HEK293T (cell line): ENCODE results near the gene METTL25B.
"Not testable (repeated sequence)": the region's sequence is repeated elsewhere in the genome, so short reads cannot be mapped to it uniquely, and the experiment has no call there.

Experiments
- CTCF ChIA-PET: fragments of 350-600 bp; formaldehyde crosslinking; extraction: SDS; loops from one replicate; lab custom pipeline; 2021; ENCODE audit warnings: antibody characterized with exemption, inconsistent platforms; lab: Yijun Ruan, JAX
- POLR2A ChIA-PET: fragments of 350-600 bp; formaldehyde crosslinking; extraction: SDS; loops from one replicate; lab custom pipeline; 2020; ENCODE audit warnings: antibody characterized with exemption, inconsistent platforms; lab: Yijun Ruan, JAX
- DNase-seq: peaks from one replicate; pipeline ENCODE4 v3.0.0; 2012; ENCODE audit warnings: mixed read lengths; ENCODE audit errors: extremely low spot score
- ARNT ChIP-seq: fragments of 450-650 bp; IDR thresholded peaks from 2 replicates; pipeline ENCODE4 v1.6.1; 2017; ENCODE audit warnings: mild to moderate bottlenecking
- BHLHE40 ChIP-seq: fragments of 450-650 bp; IDR thresholded peaks from 2 replicates; pipeline ENCODE4 v1.6.1; 2016; ENCODE audit warnings: mild to moderate bottlenecking, moderate library complexity, borderline replicate concordance
- CTBP1 ChIP-seq: fragments of 450-650 bp; IDR thresholded peaks from 2 replicates; pipeline ENCODE4 v1.6.1; 2016; ENCODE audit warnings: borderline replicate concordance
- ELF4 ChIP-seq: fragments of 450-650 bp; IDR thresholded peaks from 2 replicates; pipeline ENCODE4 v1.6.1; 2017; ENCODE audit warnings: antibody characterized with exemption
- FOXA1 ChIP-seq: fragments of 450-650 bp; IDR thresholded peaks from 2 replicates; pipeline ENCODE4 v1.6.1; 2016; ENCODE audit warnings: mild to moderate bottlenecking
- FOXK2 ChIP-seq: fragments of 450-650 bp; IDR thresholded peaks from 2 replicates; pipeline ENCODE4 v1.6.1; 2016; ENCODE audit warnings: mild to moderate bottlenecking
- FOXM1 ChIP-seq: fragments of 450-650 bp; IDR thresholded peaks from 2 replicates; pipeline ENCODE4 v1.6.1; 2017; ENCODE audit warnings: mild to moderate bottlenecking, borderline replicate concordance
- HDGF ChIP-seq: fragments of 450-650 bp; IDR thresholded peaks from 2 replicates; pipeline ENCODE4 v1.6.1; 2017; ENCODE audit warnings: antibody characterized with exemption, borderline replicate concordance
- L3MBTL2 ChIP-seq: fragments of 450-650 bp; conservative IDR thresholded peaks from 2 replicates; pipeline ENCODE4 v1.6.1; 2016; ENCODE audit warnings: mild to moderate bottlenecking
- LEF1 ChIP-seq: fragments of 450-650 bp; IDR thresholded peaks from 2 replicates; pipeline ENCODE4 v1.6.1; 2017; ENCODE audit warnings: mild to moderate bottlenecking, borderline replicate concordance
- NFRKB ChIP-seq: fragments of 450-650 bp; IDR thresholded peaks from 2 replicates; pipeline ENCODE4 v1.6.1; 2016; ENCODE audit warnings: mild to moderate bottlenecking, moderate library complexity
- PKNOX1 ChIP-seq: fragments of 450-650 bp; IDR thresholded peaks from 2 replicates; pipeline ENCODE4 v1.6.1; 2016
- SP1 ChIP-seq: fragments of 450-650 bp; IDR thresholded peaks from 2 replicates; pipeline ENCODE4 v1.6.1; 2017
- SUZ12 ChIP-seq: fragments of 450-650 bp; IDR thresholded peaks from 2 replicates; pipeline ENCODE4 v1.6.1; 2016; ENCODE audit warnings: mild to moderate bottlenecking
- TARDBP ChIP-seq: fragments of 450-650 bp; IDR thresholded peaks from 2 replicates; pipeline ENCODE4 v1.6.1; 2016
- ZNF384 ChIP-seq: fragments of 450-650 bp; IDR thresholded peaks from 2 replicates; pipeline ENCODE4 v1.6.1; 2016

METTL25B gene

GRCh38 chr1:156755527-156755950 is 27.3 kb downstream of the METTL25B start:
- TF ChIP-seq LEF1 (no peak), ELF4 (no peak), NFRKB (no peak), FOXK2 (no peak), ZNF384 (no peak), TARDBP (no peak), SP1 (no peak), ARNT (no peak), L3MBTL2 (no peak), SUZ12 (no peak), BHLHE40 (no peak), HDGF (no peak), FOXA1 (no peak), FOXM1 (no peak), PKNOX1 (no peak), CTBP1 (no peak)
- DNase-seq = no peak
- CTCF ChIA-PET = no interaction called here
- POLR2A ChIA-PET = no interaction called here

- POLR2A ChIA-PET = interaction anchor here (0.8 to 3.0 kb wide), 3 partner anchors 10 to 30 kb away, joined by 3 to 11 read pairs (median 6); partner anchors contain the start of genes MRPL24 and PRCC
- CTCF ChIA-PET = interaction anchor here (0.6 to 1.5 kb wide), 3 partner anchors 15 to 66 kb away, joined by 3 to 4 read pairs (median 3); no protein-coding TSS in a partner anchor
- TF ChIP-seq FOXK2 = no peak
- TF ChIP-seq FOXA1 = no peak
- no peak for TF ChIP-seq L3MBTL2
- no peak for TF ChIP-seq FOXM1
- TF ChIP-seq ZNF384 = no peak
- TF ChIP-seq ARNT = no peak
- TF ChIP-seq SP1 = no peak
- no peak for TF ChIP-seq ELF4
- no peak for TF ChIP-seq CTBP1
- TF ChIP-seq SUZ12 = no peak
- TF ChIP-seq LEF1 = no peak
- TF ChIP-seq NFRKB = no peak
- no peak for TF ChIP-seq BHLHE40
- TF ChIP-seq HDGF = no peak
- DNase-seq = no peak
Measured at GRCh38 chr1:156756355-156756754, 28.1 kb downstream of the METTL25B start.

GRCh38 chr1:156757572-156758253 is 29.4 kb downstream of the METTL25B start:
- CTCF ChIA-PET = interaction anchor here (1.2 to 1.5 kb wide), 2 partner anchors 31 to 68 kb away, joined by 3 read pairs; no protein-coding TSS in a partner anchor
- POLR2A ChIA-PET = interaction anchor here (1.9 to 3.0 kb wide), 2 partner anchors 9 to 31 kb away, joined by 6 to 11 read pairs; partner anchors contain the start of gene PRCC
- DNase-seq = not testable (repeated sequence)

GRCh38 chr1:156760092-156760795 is 32.0 kb downstream of the METTL25B start:
- ChIA-PET CTCF (interaction anchor here (0.6 kb wide), 1 partner anchor 37 kb away, joined by 4 read pairs; no protein-coding TSS in a partner anchor), POLR2A (interaction anchor here (1.5 kb wide), 1 partner anchor 32 kb away, joined by 7 read pairs; the partner anchor contains the start of genes ISG20L2 and METTL25B)
- no peak for DNase-seq
- TF ChIP-seq ARNT (no peak), SP1 (no peak), PKNOX1 (peak; percentile 37), ZNF384 (no peak), BHLHE40 (no peak), TARDBP (no peak), ELF4 (no peak), HDGF (no peak)

GRCh38 chr1:156760796-156761104 is 32.5 kb downstream of the METTL25B start:
- no peak for TF ChIP-seq ELF4
- no peak for TF ChIP-seq BHLHE40
- no peak for TF ChIP-seq SP1
- no peak for TF ChIP-seq HDGF
- no peak for TF ChIP-seq FOXA1
- TF ChIP-seq NFRKB = no peak
- TF ChIP-seq ARNT = no peak
- no peak for TF ChIP-seq FOXK2
- TF ChIP-seq ZNF384 = no peak
- no peak for TF ChIP-seq L3MBTL2
- TF ChIP-seq SUZ12 = no peak
- no peak for TF ChIP-seq FOXM1
- TF ChIP-seq LEF1 = no peak
- no peak for TF ChIP-seq CTBP1
- TF ChIP-seq PKNOX1 = no peak
- no peak for TF ChIP-seq TARDBP
- DNase-seq = no peak
- POLR2A ChIA-PET = interaction anchor here (1.3 to 1.5 kb wide), 2 partner anchors 9 to 33 kb away, joined by 4 to 7 read pairs; partner anchors contain the start of genes HDGF, ISG20L2 and METTL25B
- CTCF ChIA-PET = interaction anchor here (0.6 kb wide), 1 partner anchor 36 kb away, joined by 4 read pairs; no protein-coding TSS in a partner anchor

GRCh38 chr1:156765136-156765535 is 36.9 kb downstream of the METTL25B start:
- POLR2A ChIA-PET = interaction anchor here (7.3 to 7.7 kb wide), 2 partner anchors 14 to 38 kb away, joined by 80 to 92 read pairs; partner anchors contain the start of genes HDGF, ISG20L2 and METTL25B
- CTCF ChIA-PET = interaction anchor here (0.7 to 2.6 kb wide), 3 partner anchors 29 to 75 kb away, joined by 3 to 22 read pairs (median 4); no protein-coding TSS in a partner anchor
- DNase-seq = not testable (repeated sequence)
